Thyroid gland (tissue), 4 donors: Measurements from ENCODE around the gene MAP7.

Source experiments
- CTCF ChIP-seq, 6 experiments: fragments of 200-600 bp in 3 of 6; fragments of 450-650 bp in 3 of 6; sonication (generic) in 3 of 6; IDR thresholded peaks; one replicate each; pipeline ENCODE4 v1.5.1; 2016 to 2019; ENCODE audit warnings: antibody characterized with exemption in 6 of 6, mild to moderate bottlenecking in 2 of 6, inconsistent platforms in 1 of 6, moderate library complexity in 1 of 6
- POLR2A ChIP-seq, 2 donors: fragments of 450-650 bp; IDR thresholded peaks; one replicate each; pipeline ENCODE4 v1.6.1; 2017; ENCODE audit warnings: antibody characterized with exemption in 2 of 2, mild to moderate bottlenecking in 2 of 2, moderate library complexity in 1 of 2

GRCh38 chr6:136318676-136319075 lies 231.5 kb downstream of the MAP7 start:
- TF ChIP-seq POLR2A (IDR thresholded peaks at IDR 0.05), result no peak
- TF ChIP-seq CTCF (IDR thresholded peaks at IDR 0.05), result no peak
